Measurements from ENCODE around the gene NFKBIB.

The NFKBIB gene

DNA sequence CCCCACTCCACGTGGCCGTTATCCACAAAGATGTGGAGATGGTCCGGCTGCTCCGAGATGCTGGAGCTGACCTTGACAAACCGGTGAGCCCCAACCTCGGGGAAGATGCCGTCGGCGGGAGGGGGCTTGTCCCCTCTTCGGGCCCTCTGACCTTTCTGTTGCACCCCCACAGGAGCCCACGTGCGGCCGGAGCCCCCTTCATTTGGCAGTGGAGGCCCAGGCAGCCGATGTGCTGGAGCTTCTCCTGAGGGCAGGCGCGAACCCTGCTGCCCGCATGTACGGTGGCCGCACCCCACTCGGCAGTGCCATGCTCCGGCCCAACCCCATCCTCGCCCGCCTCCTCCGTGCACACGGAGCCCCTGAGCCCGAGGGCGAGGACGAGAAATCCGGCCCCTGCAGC, 7.5 kb downstream of the NFKBIB start:
- H4K20me1 ChIP-seq (ENCODE audit: insufficient read depth, low read length) = no peaks in the 10 kb centered on the region; the same call in 1 of the 2 replicates
- no peak overlapping the region for H2AFZ ChIP-seq (ENCODE audit: low read depth, low read length)
- H3K36me3 ChIP-seq (ENCODE audit: insufficient read depth, low read length) = peaks cover 35% of the 10 kb centered on the region
- H3K4me2 ChIP-seq (ENCODE audit: insufficient read depth, low read length) = no peak overlapping the region
- no peak for TF ChIP-seq EZH2 (IDR thresholded peaks at IDR 0.05; ENCODE audit: borderline replicate concordance, low read depth, low read length, severe bottlenecking)
- TF ChIP-seq, protein P1, sequence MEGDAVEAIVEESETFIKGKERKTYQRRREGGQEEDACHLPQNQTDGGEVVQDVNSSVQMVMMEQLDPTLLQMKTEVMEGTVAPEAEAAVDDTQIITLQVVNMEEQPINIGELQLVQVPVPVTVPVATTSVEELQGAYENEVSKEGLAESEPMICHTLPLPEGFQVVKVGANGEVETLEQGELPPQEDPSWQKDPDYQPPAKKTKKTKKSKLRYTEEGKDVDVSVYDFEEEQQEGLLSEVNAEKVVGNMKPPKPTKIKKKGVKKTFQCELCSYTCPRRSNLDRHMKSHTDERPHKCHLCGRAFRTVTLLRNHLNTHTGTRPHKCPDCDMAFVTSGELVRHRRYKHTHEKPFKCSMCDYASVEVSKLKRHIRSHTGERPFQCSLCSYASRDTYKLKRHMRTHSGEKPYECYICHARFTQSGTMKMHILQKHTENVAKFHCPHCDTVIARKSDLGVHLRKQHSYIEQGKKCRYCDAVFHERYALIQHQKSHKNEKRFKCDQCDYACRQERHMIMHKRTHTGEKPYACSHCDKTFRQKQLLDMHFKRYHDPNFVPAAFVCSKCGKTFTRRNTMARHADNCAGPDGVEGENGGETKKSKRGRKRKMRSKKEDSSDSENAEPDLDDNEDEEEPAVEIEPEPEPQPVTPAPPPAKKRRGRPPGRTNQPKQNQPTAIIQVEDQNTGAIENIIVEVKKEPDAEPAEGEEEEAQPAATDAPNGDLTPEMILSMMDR (IDR thresholded peaks at IDR 0.05; ENCODE audit: borderline replicate concordance, extremely low read depth, low read length, poor library complexity, severe bottlenecking) = no peak
- H3K9me3 ChIP-seq (ENCODE audit: insufficient read depth, low read length, severe bottlenecking) = no peaks in the 10 kb centered on the region
- DNase-seq = no peak
- peaks cover 10% of the 10 kb centered on the region for H3K79me2 ChIP-seq (ENCODE audit: insufficient read depth, low read length)
- no peak for ATAC-seq (ENCODE audit: insufficient read depth, low read depth)
- no peaks in the 10 kb centered on the region for H3K4me1 ChIP-seq (ENCODE audit: insufficient read depth, low read length)
- H3K27me3 ChIP-seq (ENCODE audit: insufficient read depth, low read length, poor library complexity) = no peaks in the 10 kb centered on the region
- no peak overlapping the region for H3K27ac ChIP-seq (ENCODE audit: low read length)
- H3K4me3 ChIP-seq (ENCODE audit: low read depth in 1 of 2, low read length in 2 of 2) = no peak overlapping the region
- no peak overlapping the region for H3K9ac ChIP-seq (ENCODE audit: low read depth, low read length)

DNA sequence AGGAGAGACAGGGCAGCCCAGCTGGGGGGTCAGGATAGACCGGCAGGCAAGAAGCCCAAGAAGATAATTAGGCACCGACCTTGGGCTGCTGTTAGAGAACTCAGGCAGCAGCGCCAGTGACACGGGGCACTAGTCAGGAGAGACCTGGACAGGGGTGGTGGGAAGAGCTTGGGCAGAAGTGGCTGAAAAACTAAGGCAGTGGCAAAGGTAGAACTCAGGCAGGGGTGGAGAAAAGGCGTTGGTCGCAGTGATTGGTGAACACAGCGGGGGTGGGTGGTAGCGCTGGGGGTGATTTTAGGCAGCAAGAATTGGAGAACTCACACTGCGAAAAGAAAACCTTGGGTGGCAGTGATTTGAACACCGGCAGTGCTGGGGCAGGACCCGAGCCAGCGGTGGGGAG, 7.9 kb downstream of the NFKBIB start:
- TF ChIP-seq, protein P1 (IDR thresholded peaks at IDR 0.05; ENCODE audit: borderline replicate concordance, extremely low read depth, low read length, poor library complexity, severe bottlenecking) = no peak
- no peak for TF ChIP-seq EZH2 (IDR thresholded peaks at IDR 0.05; ENCODE audit: borderline replicate concordance, low read depth, low read length, severe bottlenecking)
- Histone ChIP-seq H3K27ac (ENCODE audit: low read length) (no peak overlapping the region), H3K9me3 (ENCODE audit: insufficient read depth, low read length, severe bottlenecking) (no peaks in the 10 kb centered on the region), H3K4me1 (ENCODE audit: insufficient read depth, low read length) (no peaks in the 10 kb centered on the region), H3K9ac (ENCODE audit: low read depth, low read length) (no peak overlapping the region), H3K27me3 (ENCODE audit: insufficient read depth, low read length, poor library complexity) (no peaks in the 10 kb centered on the region), H3K79me2 (ENCODE audit: insufficient read depth, low read length) (peaks cover 8% of the 10 kb centered on the region), H3K4me3 (ENCODE audit: low read depth in 1 of 2, low read length in 2 of 2) (no peak overlapping the region), H4K20me1 (ENCODE audit: insufficient read depth, low read length) (no peaks in the 10 kb centered on the region; the same call in 1 of the 2 replicates), H3K36me3 (ENCODE audit: insufficient read depth, low read length) (peaks cover 35% of the 10 kb centered on the region), H3K4me2 (ENCODE audit: insufficient read depth, low read length) (no peak overlapping the region), H2AFZ (ENCODE audit: low read depth, low read length) (no peak overlapping the region)
- ATAC-seq (ENCODE audit: insufficient read depth, low read depth) = no peak
- no peak for DNase-seq

DNA sequence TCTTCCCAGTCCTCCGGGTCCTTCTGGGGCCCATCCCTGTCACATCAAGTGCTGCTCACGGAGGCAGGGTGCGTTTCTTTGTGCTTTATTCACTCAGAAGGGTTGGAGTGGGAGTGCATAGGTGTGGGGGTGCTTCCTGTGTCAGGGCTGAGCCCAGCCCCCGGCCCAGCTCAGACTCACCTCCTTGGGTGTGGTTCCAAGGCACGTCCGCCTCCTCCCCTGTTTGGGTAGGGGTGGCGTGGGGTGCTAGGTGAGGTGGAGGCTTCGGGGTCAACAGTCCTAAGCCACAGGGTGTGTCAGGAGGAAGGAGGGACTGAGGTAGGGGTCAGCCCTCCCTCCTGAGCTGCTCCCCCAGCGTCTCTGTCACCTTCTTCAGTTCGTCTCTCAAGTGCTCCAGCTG, 9.1 kb downstream of the NFKBIB start:
- no peak overlapping the region for H3K4me3 ChIP-seq (ENCODE audit: low read depth in 1 of 2, low read length in 2 of 2)
- H3K9me3 ChIP-seq (ENCODE audit: insufficient read depth, low read length, severe bottlenecking) = no peaks in the 10 kb centered on the region
- no peaks in the 10 kb centered on the region for H3K27me3 ChIP-seq (ENCODE audit: insufficient read depth, low read length, poor library complexity)
- H3K36me3 ChIP-seq (ENCODE audit: insufficient read depth, low read length) = peaks cover 35% of the 10 kb centered on the region
- no peak overlapping the region for H3K4me2 ChIP-seq (ENCODE audit: insufficient read depth, low read length)
- no peak overlapping the region for H3K9ac ChIP-seq (ENCODE audit: low read depth, low read length)
- H3K79me2 ChIP-seq (ENCODE audit: insufficient read depth, low read length) = no peaks in the 10 kb centered on the region; the same call in 1 of the 2 replicates
- TF ChIP-seq, protein P1 (IDR thresholded peaks at IDR 0.05; ENCODE audit: borderline replicate concordance, extremely low read depth, low read length, poor library complexity, severe bottlenecking) = no peak
- TF ChIP-seq EZH2 (IDR thresholded peaks at IDR 0.05; ENCODE audit: borderline replicate concordance, low read depth, low read length, severe bottlenecking) = no peak
- no peak for ATAC-seq (ENCODE audit: insufficient read depth, low read depth)
- H4K20me1 ChIP-seq (ENCODE audit: insufficient read depth, low read length) = no peaks in the 10 kb centered on the region; the same call in 1 of the 2 replicates
- no peaks in the 10 kb centered on the region for H3K4me1 ChIP-seq (ENCODE audit: insufficient read depth, low read length)
- DNase-seq = no peak
- no peak overlapping the region for H3K27ac ChIP-seq (ENCODE audit: low read length)
- H2AFZ ChIP-seq (ENCODE audit: low read depth, low read length) = no peak overlapping the region

DNA sequence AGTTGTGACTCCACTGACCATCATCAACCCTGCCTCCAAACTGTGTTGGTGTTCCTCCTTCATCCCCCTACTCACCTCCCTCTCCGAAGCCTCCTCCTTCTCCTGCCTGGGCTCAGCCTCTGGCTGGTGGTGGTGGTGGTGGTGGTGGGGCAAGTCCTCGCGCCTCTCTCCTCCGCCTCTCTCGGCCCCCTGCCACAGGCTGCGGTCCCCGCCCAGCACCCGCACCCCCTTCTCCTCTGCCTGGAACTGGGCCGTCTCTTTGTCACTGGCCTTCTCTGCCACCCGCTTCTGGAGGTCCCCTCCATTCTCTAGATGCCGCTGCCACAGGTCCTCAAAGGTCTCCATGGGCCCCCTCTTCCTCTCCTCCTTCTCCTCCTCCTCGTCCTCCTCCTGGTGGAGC, 10.7 kb downstream of the NFKBIB start:
- TF ChIP-seq EZH2 (IDR thresholded peaks at IDR 0.05; ENCODE audit: borderline replicate concordance, low read depth, low read length, severe bottlenecking) = no peak
- TF ChIP-seq, protein P1 (IDR thresholded peaks at IDR 0.05; ENCODE audit: borderline replicate concordance, extremely low read depth, low read length, poor library complexity, severe bottlenecking) = no peak
- Histone ChIP-seq H3K79me2 (ENCODE audit: insufficient read depth, low read length) (no peaks in the 10 kb centered on the region), H3K4me3 (ENCODE audit: low read depth in 1 of 2, low read length in 2 of 2) (no peak overlapping the region), H3K27me3 (ENCODE audit: insufficient read depth, low read length, poor library complexity) (no peaks in the 10 kb centered on the region), H3K9me3 (ENCODE audit: insufficient read depth, low read length, severe bottlenecking) (no peaks in the 10 kb centered on the region), H3K4me1 (ENCODE audit: insufficient read depth, low read length) (no peaks in the 10 kb centered on the region), H3K36me3 (ENCODE audit: insufficient read depth, low read length) (peaks cover 21% of the 10 kb centered on the region), H3K4me2 (ENCODE audit: insufficient read depth, low read length) (no peak overlapping the region), H3K27ac (ENCODE audit: low read length) (no peak overlapping the region), H4K20me1 (ENCODE audit: insufficient read depth, low read length) (no peaks in the 10 kb centered on the region), H3K9ac (ENCODE audit: low read depth, low read length) (no peak overlapping the region), H2AFZ (ENCODE audit: low read depth, low read length) (no peak overlapping the region)
- ATAC-seq (ENCODE audit: insufficient read depth, low read depth) = no peak
- no peak for DNase-seq
